GM12892 (cell line): ENCODE data around the gene LRRC1.

Experiments used
- POLR2A ChIP-seq: IDR thresholded peaks from 2 replicates; pipeline ENCODE4 v1.6.1; 2011; ENCODE audit warnings: low read depth, low read length, control low read depth
- POLR2AphosphoS5 ChIP-seq: IDR thresholded peaks from 2 replicates; pipeline ENCODE4 v1.6.1; 2011; ENCODE audit warnings: low read depth, low read length, control low read depth
- TAF1 ChIP-seq: IDR thresholded peaks from 2 replicates; pipeline ENCODE4 v1.6.1; 2011; ENCODE audit warnings: low read depth, mild to moderate bottlenecking, control low read depth, low read length, borderline replicate concordance

- TF ChIP-seq POLR2A (no peak), POLR2AphosphoS5 (no peak), TAF1 (no peak)
Observed at GRCh38 chr6:53887316-53887715, 92.5 kb downstream of the LRRC1 start.
